ENCODE results near the gene RSAD1. TPM values are rescaled to one million over a fixed set of nuclear protein-coding genes. Genes with fewer than 3 reads are reported as not detected.
A peak's percentile ranks its signal among the peaks of the same experiment; 100 is the strongest.

RSAD1 gene
- total RNA-seq, 1 donor from 2014 or later: 33.3 TPM

DNA sequence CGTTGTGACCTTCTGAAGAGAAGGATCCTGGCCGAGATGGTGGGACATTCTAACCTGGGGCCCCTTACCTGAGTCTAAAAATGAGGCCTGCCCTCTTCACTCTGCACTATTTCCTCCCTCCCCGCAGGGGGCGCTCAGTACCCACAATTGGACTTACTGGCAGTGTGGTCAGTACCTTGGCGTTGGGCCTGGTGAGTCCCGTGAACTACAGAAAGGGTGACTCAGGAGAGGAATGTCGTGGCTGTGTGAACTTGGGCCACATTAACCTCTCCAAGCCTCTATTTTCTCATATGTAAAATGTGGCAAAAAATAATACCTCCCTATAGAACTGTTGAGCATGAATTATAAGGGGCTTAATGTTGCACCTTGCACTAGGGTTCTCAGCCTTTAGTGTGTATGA lies 3.9 kb downstream of the RSAD1 start:
- DNase-seq (ENCODE audit: low spot score): peak; percentile 97
- intact Hi-C loops (cut with DNase I): loop anchor here (10.0 kb wide), 1 partner anchor 132 kb away; no protein-coding TSS in a partner anchor
- peak; percentile 89 for ATAC-seq

DNA sequence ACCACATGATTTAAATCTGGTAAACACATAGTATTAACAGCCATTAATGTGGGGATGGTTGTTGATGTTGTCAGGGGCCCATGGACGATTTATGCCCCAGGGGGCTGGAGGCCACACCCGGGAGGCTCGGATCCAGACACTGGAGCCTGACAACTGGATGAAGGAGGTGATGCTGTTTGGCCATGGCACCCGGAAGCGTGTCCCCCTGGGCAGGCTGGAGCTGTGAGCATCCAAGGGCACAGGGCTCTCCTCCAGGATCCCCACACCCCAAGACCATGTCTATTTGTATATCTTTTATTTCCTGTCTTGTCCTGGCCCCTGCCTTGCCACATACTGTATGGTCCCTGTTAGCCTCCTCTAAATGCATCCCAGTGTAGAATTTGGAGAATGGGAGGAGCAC lies 4.6 kb downstream of the RSAD1 start:
- intact Hi-C loops (cut with DNase I): loop anchor here (10.0 kb wide), 1 partner anchor 132 kb away; no protein-coding TSS in a partner anchor
- DNase-seq (ENCODE audit: low spot score) (no peak), ATAC-seq (no peak)

DNA sequence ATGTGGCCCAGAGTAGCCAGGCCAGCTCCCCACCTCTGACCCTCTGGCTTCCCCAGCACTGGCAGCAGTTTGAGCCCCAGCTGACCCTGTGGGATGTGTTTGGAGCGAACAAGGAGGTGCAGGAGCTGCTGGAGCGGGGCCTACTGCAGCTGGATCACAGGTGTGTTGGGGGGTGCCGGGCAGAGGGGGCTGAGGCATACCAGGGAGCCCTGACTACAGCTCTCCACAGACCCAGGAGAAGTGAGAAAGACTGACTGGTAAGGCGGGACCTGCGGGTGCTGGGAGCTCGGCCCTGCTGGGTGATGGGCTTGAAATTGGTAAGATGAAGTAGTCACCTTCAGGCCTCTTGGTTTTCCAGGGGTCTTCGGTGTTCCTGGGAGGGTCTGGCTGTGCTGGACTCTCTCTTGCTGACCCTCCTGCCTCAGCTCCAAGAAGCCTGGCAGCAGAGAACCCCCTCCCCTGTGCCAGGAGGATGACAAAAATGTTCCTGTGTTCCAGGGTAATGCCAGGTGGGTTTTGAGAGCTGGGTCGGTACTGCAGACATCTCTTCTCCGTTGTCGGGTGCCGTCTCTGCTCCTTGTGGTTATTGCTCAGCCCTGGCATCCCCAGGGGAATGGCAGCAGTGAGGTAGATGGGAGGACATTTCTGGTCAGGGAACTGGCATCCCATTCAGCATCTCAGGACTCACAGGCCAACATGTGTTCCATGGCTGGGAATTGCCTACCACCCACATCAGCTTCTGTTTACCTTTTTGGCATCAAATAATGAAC lies 5.9 kb downstream of the RSAD1 start:
- DNase-seq (ENCODE audit: low spot score) (no peak), ATAC-seq (no peak)
- intact Hi-C loops (cut with DNase I): loop anchor here (10.0 kb wide), 1 partner anchor 130 kb away; no protein-coding TSS in a partner anchor

DNA sequence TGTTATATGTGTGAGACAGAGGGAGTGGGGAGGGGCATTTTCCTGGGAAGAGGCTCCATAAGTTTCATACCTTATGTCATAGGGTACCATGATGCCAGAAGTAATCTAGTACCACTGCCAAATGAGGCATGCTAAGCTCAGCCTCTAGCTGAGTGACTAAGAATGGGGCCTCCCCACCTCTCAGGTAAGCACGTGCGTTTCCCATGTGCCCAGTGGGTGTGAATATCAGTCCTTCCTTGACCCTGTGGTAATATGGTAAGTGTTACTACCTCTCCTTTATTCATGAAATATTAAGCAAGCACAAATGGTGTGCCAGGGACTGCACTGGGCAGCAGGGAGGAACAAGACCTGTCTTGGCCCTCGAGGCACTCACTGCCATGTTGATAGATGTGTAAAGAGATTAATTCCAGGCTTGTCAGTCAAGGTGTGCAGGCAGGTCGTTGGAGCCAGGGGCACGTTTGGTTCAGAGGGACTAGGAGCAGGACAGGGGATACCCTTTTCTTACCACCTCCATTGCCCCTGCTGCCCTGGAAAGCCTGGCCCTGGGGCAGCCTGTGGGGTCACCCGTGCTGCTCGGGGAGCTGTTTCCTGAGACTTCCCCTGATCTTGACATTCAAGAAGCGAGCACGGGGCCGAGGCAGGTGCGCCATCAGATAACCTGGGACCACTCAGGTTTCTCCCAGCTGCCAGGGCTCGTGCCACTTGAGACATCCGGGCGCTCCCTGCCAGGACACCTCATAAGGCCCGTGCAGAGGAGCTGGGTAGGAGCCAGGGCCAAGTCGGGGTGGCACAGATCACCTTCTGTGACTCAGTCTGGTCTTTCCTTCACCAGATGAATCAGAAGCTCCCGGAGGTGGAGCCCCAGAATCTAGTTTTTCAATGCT lies 8.8 kb downstream of the RSAD1 start:
- no peak for ATAC-seq
- intact Hi-C loops (cut with DNase I): loop anchor here (10.0 kb wide), 1 partner anchor 127 kb away; no protein-coding TSS in a partner anchor

DNA sequence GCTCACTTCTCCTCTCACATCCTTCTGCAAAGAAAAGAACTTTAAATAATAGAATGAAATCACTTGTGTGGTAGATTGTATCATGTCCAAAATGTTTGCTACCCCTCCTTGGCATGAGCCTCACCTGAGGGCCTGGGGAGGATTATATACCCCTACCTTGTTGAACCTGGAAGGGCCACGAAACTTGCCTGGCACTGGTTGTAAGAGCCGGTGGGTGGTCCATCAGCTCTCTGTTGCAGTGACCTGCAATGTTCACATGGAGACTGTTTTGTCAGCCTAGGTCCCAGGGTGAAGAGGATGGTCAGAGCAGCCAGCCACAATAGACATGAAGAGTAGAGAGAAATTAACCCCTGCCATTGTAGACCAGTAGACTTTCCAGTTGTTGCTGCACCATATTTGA lies 10.2 kb downstream of the RSAD1 start:
- ATAC-seq (no peak), DNase-seq (ENCODE audit: low spot score) (no peak)
- intact Hi-C loops (cut with DNase I): loop anchor here (10.0 kb wide), 1 partner anchor 126 kb away; no protein-coding TSS in a partner anchor

More for the DNA sequence above, 8.8 kb downstream of the RSAD1 start:
- DNase-seq (ENCODE audit: low spot score): no peak

DNA sequence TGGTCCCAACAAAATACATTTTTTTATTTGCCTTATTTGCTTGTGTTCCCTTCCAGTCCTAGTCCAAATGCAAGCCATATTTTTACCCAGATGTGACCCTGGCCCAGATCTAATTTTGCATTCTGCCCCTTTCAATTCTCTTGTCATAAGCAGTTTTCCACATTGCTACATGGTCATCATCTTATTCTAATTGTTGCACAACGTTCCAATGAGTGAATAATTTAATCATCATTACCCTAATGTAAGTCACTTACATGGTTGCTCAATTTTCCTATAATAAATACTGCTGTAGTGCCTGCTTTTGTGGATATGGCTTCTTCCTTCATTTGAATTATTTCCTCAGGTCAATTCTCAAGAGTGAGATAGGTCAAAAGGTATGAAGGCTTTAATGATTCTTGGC lies 12.8 kb downstream of the RSAD1 start:
- ATAC-seq: peak; percentile 69
- intact Hi-C loops (cut with DNase I): no loop called here
- DNase-seq (ENCODE audit: low spot score): no peak

DNA sequence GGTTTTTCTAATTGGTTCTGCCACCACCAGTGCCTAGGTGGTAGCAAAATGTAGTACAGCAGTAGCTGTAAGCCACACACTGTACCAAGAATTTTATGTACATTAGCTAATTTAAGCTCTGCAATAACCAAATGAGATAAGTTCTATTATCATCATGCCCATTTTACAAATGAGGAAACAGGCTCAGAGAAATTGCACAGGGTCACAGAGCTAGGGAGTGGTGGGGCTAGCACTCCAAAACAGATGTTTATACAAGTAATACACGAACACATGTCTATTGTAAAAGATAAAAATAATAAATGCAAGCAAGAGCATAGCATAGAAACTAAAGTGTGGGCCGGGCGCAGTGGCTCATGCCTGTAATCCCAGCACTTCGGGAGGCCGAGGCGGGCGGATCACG lies 13.6 kb downstream of the RSAD1 start:
- ATAC-seq (no peak), DNase-seq (ENCODE audit: low spot score) (no peak)
- intact Hi-C loops (cut with DNase I): no loop called here

DNA sequence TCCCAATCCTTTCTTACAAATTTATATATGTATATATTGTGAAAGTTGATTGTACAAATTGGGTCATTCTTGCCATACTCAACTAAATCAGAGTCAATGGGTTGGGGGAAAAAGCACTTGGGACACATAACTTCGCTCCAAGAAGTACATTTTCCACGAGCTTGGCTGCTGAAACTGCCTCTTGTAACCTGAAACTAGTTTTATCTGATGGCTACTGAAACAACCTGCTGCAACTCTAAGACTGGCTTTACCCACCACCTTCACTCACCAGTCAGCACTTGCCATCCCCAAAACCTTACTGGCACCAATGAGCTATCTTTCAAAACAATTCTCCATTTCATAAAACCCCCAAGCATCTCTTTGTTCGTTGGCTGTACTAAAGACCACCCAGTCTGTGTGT lies 15.1 kb downstream of the RSAD1 start:
- intact Hi-C loops (cut with DNase I): no loop called here
- ATAC-seq (no peak), DNase-seq (ENCODE audit: low spot score) (no peak)

DNA sequence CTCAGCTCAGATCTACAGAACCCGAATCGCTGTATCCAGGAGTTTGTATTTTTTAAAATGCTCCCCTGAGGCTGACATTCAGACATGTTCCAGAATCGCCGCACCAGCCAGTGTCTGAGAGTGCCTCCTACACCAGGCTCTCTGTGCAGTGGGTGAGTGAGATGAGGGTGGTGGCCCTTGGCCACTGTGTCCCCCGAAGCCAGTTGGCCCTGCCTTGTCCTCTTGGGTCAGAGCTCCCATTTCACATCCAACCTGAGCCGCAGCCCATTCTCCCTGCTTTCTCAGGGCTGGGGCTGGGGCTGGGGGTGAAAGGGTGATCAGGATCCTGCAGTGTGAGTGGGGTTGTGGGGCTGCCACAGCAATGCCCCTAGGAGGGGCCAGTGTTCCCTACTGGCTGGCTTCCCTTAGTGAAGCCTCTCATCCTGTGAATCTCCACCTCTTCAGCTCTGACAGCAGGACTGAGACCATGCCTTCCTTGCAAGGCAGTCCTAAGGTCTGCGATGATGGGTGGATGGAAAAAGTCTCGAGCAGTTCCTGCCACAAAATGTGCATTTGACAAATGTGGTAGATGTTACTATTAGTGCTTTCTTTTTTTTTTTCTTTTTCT lies 16.7 kb downstream of the RSAD1 start:
- DNase-seq (ENCODE audit: low spot score): no peak
- intact Hi-C loops (cut with DNase I): no loop called here
- ATAC-seq: no peak

DNA sequence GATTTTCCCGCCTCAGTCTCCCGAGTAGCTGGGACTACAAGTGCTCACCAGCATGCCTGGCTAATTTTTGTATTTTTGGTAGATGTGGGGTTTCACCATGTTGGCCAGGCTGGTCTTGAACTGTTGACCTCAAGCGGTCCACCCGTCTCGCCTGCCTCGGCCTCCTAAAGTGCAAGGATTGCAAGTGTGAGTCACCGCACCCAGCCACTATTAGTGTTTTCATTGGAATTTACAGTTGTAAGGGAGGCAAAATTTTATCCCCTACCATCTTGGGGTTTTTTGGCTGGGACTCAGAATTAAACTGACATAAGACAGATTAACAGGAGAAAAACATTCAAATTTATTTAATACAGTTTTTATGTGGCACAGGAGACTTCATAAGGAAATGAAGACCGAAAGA lies 17.3 kb downstream of the RSAD1 start:
- ATAC-seq: no peak
- DNase-seq (ENCODE audit: low spot score): no peak
- intact Hi-C loops (cut with DNase I): no loop called here

DNA sequence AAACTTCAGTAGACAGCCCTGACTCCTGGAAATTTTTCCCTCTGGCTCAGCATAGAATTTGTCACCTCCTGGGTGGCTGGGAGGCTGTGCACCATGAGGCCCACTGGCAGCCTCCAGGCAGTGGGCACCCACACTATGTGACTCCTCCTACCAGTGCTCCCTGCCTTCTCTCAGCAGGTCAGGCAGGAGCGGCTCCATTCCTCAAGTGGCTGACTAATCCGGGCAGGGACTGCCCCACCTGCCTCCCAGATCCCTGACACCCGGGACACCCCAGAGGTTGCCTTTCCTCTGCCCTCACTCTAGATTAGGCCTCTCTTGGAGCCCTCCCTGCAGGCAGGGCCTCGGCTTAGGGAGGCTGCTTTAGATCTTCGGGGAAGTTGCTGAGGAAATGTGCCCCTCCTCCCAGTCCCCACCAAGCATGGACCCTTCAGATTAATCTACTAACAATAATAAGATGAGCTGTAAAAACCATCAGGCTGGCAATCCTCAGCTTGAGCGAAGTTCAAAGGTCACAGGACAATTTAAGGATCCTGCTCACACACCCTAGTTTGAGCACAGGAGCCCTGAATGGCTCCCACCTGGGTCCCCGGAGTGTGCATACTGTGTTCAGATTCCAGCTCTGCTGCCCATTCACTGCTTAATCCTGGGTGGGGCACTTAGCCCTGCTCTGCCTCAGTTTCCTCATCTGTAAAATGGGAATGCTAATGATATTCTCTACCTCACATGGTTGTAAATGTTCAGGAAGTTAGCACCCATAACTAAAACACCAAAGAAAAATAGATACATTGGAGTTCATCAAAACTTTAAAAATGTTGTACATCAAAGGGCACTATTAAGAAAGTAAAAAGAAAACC lies 19.6 kb downstream of the RSAD1 start:
- no peak for ATAC-seq
- intact Hi-C loops (cut with DNase I): no loop called here
- no peak for DNase-seq (ENCODE audit: low spot score)

DNA sequence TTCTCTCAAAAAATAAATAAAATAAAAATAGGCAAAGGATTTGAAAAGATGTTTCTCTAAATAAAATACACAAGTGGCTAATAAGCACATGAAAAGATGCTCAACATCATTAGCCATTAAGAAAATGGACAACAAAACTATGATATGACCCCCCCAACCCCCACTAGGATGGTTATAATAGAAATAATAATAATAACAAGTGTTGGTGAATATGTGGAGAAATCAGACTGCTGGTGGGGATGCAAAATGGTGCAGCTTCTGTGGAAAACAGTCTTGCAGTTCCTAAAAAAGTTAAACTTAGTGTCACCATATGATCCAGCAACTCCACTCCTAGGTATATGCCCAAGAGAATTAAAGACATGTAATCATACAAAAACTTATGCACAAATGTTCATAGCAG lies 20.6 kb downstream of the RSAD1 start:
- DNase-seq (ENCODE audit: low spot score) (no peak), ATAC-seq (no peak)
- intact Hi-C loops (cut with DNase I): no loop called here

DNA sequence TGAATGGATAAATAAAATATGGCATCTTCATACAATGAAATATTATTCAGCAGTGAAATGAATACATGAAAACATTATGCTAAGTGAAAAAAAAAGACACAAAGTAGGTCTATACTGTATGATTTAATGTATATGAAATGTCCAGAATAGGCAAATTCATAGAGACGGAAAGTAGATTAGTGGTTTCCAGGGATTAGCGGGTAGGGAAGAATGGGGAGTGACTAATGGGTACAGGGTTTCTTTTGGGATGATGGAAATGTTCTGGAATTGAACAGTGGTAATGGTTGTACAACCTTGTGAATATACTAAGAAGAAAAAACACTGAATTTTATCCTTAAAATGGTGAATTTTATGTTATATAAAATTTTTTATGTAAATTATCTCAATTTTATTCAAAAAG lies 21.1 kb downstream of the RSAD1 start:
- intact Hi-C loops (cut with DNase I): no loop called here
- no peak for ATAC-seq
- DNase-seq (ENCODE audit: low spot score): no peak

DNA sequence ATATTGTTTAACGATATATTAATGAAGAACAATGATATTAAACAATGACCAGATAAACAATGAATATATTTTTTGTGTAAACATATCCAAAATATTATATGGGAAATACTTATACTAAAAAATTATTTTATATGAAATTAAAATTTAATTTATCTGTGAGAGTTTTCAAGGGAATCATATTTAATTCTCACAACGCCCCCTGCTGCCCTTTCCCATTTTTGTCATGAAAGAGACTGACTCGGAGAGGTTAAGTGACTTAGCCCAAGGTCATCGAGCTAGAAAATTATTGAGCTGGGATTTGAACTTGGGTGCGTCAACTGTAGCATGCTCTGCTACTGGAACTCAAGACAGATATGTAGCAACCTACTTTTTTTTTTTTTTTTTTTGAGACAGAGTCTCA lies 22.4 kb downstream of the RSAD1 start:
- ATAC-seq (peak; percentile 26), DNase-seq (ENCODE audit: low spot score) (no peak)
- intact Hi-C loops (cut with DNase I): no loop called here

DNA sequence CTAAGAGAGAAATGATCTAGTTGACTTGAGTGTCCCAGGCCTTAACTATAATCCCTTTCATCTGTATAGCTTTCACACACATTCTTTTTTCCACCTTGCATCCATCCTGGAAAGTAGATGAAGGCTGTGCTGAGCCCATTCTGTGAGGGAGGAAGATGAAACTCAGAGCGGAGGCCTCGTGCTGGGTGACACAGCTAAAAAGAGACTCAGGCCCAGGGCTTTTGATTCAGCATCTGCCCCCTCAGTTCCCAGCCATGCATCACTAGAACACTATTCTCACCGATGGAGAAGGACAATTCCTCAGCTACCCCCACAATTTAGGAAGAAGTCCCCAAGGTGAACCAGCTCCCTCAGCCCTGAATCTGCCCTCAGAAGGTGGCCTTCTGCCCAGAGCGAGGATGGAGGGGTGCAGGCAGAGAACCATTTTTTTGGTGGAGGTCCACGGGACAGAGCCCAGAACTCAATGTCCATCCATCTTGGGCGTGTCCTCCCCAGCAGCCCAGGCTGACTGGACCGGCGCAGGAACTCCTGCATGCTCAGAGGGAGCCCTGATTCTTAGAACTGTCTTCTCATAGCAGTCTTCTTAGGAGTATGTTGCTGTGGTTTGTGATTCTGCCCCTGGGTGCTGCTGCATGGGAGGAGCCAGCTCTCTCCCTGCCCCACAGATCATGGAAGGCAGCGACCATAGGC lies 23.8 kb downstream of the RSAD1 start:
- no peak for DNase-seq (ENCODE audit: low spot score)
- ATAC-seq: no peak
- intact Hi-C loops (cut with DNase I): no loop called here

DNA sequence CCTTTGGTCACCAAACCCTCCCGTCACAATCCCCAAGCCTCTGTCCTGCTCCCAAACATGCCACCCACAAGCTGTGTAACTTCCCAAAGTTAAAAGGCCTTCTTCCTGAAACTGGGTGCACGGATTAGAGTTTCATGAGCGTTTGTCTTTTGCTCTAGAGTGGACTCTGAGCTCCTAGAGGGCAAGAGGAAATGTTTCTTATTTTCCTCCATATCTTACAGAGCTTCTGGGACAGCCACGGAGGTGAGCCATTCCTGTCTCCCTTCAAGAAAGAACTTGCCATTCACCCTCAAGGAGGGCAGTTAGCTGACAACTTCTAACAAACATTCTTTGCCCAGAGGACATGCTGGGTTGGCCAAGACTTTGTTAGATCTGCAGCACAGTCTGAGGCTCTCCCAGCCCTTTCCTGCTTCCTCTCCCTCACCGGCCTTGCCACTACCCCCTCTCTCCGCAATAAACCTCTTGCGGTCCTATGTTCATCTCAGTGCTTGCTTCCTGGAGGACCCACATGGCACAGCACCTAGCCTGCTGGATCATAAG lies 27.0 kb downstream of the RSAD1 start:
- intact Hi-C loops (cut with DNase I): no loop called here
- ATAC-seq (no peak), DNase-seq (ENCODE audit: low spot score) (no peak)

DNA sequence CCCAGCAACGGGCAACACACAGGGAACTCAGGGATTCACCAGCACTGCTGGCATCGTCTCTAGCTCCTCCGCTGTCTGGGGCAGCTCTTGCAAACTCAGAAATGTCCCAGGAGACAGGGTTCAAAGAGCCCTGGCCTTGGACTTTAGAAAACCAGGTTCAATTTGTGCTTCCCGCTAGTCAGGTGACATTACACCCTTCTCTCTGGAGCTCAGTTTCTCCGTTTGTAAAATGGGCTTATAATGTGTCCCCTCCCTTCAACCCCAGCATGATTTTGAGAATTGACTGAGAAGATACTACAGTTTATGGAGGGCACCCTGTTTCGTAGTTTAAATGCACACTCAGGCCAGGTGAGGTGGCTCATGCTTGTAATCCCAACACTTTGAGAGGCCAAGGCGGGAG lies 27.6 kb downstream of the RSAD1 start:
- DNase-seq (ENCODE audit: low spot score): no peak
- ATAC-seq: no peak
- intact Hi-C loops (cut with DNase I): no loop called here
